WTC11 (cell line): ENCODE data around the gene ARHGAP26. TPM values are rescaled to one million over a fixed set of nuclear protein-coding genes. Genes with fewer than 3 reads are reported as not detected.

Experiments used
- ATAC-seq: fragments of 200-7000 bp; cut with Tn5 transposase; 2 replicates; pipeline ENCODE4 v1.10.0; 2021; ENCODE audit warnings: mild to moderate bottlenecking, moderate library complexity
- CTCF ChIA-PET: fragments of 300-600 bp; sonication (Branson Sonifier 250); formaldehyde crosslinking; loops from one replicate; lab custom pipeline; 2021; ENCODE audit warnings: antibody characterized with exemption; lab: Charles Lee
- POLR2A ChIA-PET: fragments of 350-600 bp; sonication (Branson Sonifier 250); formaldehyde crosslinking; loops from one replicate; lab custom pipeline; 2021; ENCODE audit warnings: antibody characterized with exemption; lab: Charles Lee
- DNase-seq: peaks from one replicate; pipeline ENCODE4 v3.0.0; 2021; ENCODE audit warnings: low spot score
- H3K27ac Mint-ChIP-seq: 2 replicates; pipeline ENCODE4 v1.8.0; 2021; ENCODE audit warnings: mixed read lengths
- H3K27me3 Mint-ChIP-seq: 2 replicates; pipeline ENCODE4 v1.8.0; 2021; ENCODE audit warnings: low read depth, mild to moderate bottlenecking, moderate library complexity, mixed read lengths
- H3K36me3 Mint-ChIP-seq: 2 replicates; pipeline ENCODE4 v1.8.0; 2021; ENCODE audit warnings: mixed read lengths
- H3K4me1 Mint-ChIP-seq: 2 replicates; pipeline ENCODE4 v1.8.0; 2022; ENCODE audit warnings: mixed read lengths
- H3K4me3 Mint-ChIP-seq: 2 replicates; pipeline ENCODE4 v1.8.0; 2021; ENCODE audit warnings: mild to moderate bottlenecking, moderate library complexity, mixed read lengths
- H3K9me3 Mint-ChIP-seq: 2 replicates; pipeline ENCODE4 v1.8.0; 2021; ENCODE audit warnings: mixed read lengths
- CBFB ChIP-seq: sonication (generic); formaldehyde crosslinking; IDR thresholded peaks from 2 replicates; pipeline ENCODE4 v1.8.1; 2022; ENCODE audit warnings: mild to moderate bottlenecking, low read depth, missing genetic modification reagents
- CDX4 ChIP-seq: fragments of 250-450 bp; sonication (Bioruptor Pico); IDR thresholded peaks from 2 replicates; pipeline ENCODE4 v1.9.0; 2021; ENCODE audit warnings: moderate library complexity, mild to moderate bottlenecking, inconsistent platforms, borderline replicate concordance
- CREB1 ChIP-seq: sonication (generic); formaldehyde crosslinking; IDR thresholded peaks from 2 replicates; pipeline ENCODE4 v1.8.0; 2023; ENCODE audit warnings: mild to moderate bottlenecking, missing genetic modification reagents
- E2F1 ChIP-seq: sonication (generic); formaldehyde crosslinking; IDR thresholded peaks from 2 replicates; pipeline ENCODE4 v1.8.0; 2022; ENCODE audit warnings: mild to moderate bottlenecking, missing genetic modification reagents
- FOXK1 ChIP-seq: sonication (generic); formaldehyde crosslinking; IDR thresholded peaks from 2 replicates; pipeline ENCODE4 v1.8.0; 2022; ENCODE audit warnings: mild to moderate bottlenecking, moderate library complexity, missing genetic modification reagents
- FOXP1 ChIP-seq: sonication (generic); formaldehyde crosslinking; IDR thresholded peaks from 2 replicates; pipeline ENCODE4 v1.8.0; 2022; ENCODE audit warnings: missing genetic modification reagents, mild to moderate bottlenecking, moderate library complexity, borderline replicate concordance
- FOXP4 ChIP-seq: sonication (generic); formaldehyde crosslinking; IDR thresholded peaks from 2 replicates; pipeline ENCODE4 v1.8.0; 2022; ENCODE audit warnings: mild to moderate bottlenecking, missing genetic modification reagents
- GRHL2 ChIP-seq: fragments of 250-450 bp; sonication (Bioruptor Pico); IDR thresholded peaks from 2 replicates; pipeline ENCODE4 v1.8.0; 2022; ENCODE audit warnings: mild to moderate bottlenecking, moderate library complexity; ENCODE audit not compliant: insufficient replicate concordance, severe bottlenecking
- GTF2I ChIP-seq: fragments of 250-450 bp; sonication (Bioruptor Pico); conservative IDR thresholded peaks from 2 replicates; pipeline ENCODE4 v1.4.0; 2021; ENCODE audit warnings: mild to moderate bottlenecking
- HMGA2 ChIP-seq: fragments of 250-450 bp; sonication (Bioruptor Pico); IDR thresholded peaks from 2 replicates; pipeline ENCODE4 v1.4.0; 2021; ENCODE audit warnings: mild to moderate bottlenecking, moderate library complexity
- IRF2 ChIP-seq: sonication (generic); formaldehyde crosslinking; IDR thresholded peaks from 2 replicates; pipeline ENCODE4 v1.8.0; 2022; ENCODE audit warnings: low read depth, missing genetic modification reagents, borderline replicate concordance
- MLX ChIP-seq: sonication (generic); formaldehyde crosslinking; IDR thresholded peaks from 2 replicates; pipeline ENCODE4 v1.8.1; 2023; ENCODE audit warnings: mild to moderate bottlenecking, missing genetic modification reagents, moderate library complexity
- NFATC4 ChIP-seq: fragments of 250-450 bp; sonication (Bioruptor Pico); IDR thresholded peaks from 2 replicates; pipeline ENCODE4 v1.9.0; 2021; ENCODE audit warnings: mild to moderate bottlenecking
- PRDM15 ChIP-seq: sonication (generic); formaldehyde crosslinking; IDR thresholded peaks from 2 replicates; pipeline ENCODE4 v1.8.0; 2022; ENCODE audit warnings: missing genetic modification reagents
- TP53 ChIP-seq: sonication (generic); formaldehyde crosslinking; IDR thresholded peaks from 2 replicates; pipeline ENCODE4 v1.8.1; 2023; ENCODE audit warnings: mild to moderate bottlenecking, missing genetic modification reagents
- ZNF121 ChIP-seq: sonication (generic); formaldehyde crosslinking; IDR thresholded peaks from 2 replicates; pipeline ENCODE4 v1.8.0; 2023; ENCODE audit warnings: missing genetic modification reagents
- ZNF138 ChIP-seq: sonication (generic); formaldehyde crosslinking; conservative IDR thresholded peaks from 2 replicates; pipeline ENCODE4 v1.8.1; 2022; ENCODE audit warnings: mild to moderate bottlenecking, moderate library complexity, missing genetic modification reagents
- ZNF232 ChIP-seq: sonication (generic); formaldehyde crosslinking; IDR thresholded peaks from 2 replicates; pipeline ENCODE4 v1.8.0; 2022; ENCODE audit warnings: mild to moderate bottlenecking, missing genetic modification reagents
- ZNF396 ChIP-seq: fragments of 250-450 bp; sonication (Bioruptor Pico); IDR thresholded peaks from 2 replicates; pipeline ENCODE4 v1.8.0; 2021; ENCODE audit warnings: mild to moderate bottlenecking, moderate library complexity, borderline replicate concordance
- ZNF512 ChIP-seq: sonication (generic); formaldehyde crosslinking; IDR thresholded peaks from 2 replicates; pipeline ENCODE4 v1.8.1; 2022; ENCODE audit warnings: missing genetic modification reagents, borderline replicate concordance
- total RNA-seq: library from RNA; stranded (reverse); gene quantifications from 3 replicates; pipeline ENCODE4 v1.2.3, GENCODE V29; 2021

The ARHGAP26 gene
- total RNA-seq, 1 experiment from 2014 or later = 22.3 TPM

GRCh38 chr5:143215690-143216089 lies 445.5 kb downstream of the ARHGAP26 start:
- H3K4me3 Mint-ChIP-seq = no peak overlapping the region
- DNase-seq = no peak
- peaks cover 30% of the 10 kb centered on the region for H3K4me1 Mint-ChIP-seq
- H3K36me3 Mint-ChIP-seq = no peaks in the 10 kb centered on the region; the same call in 1 of the 2 replicates
- ChIA-PET CTCF (no interaction called here), POLR2A (no interaction called here)
- no peaks in the 10 kb centered on the region for H3K27me3 Mint-ChIP-seq
- no peak overlapping the region for H3K27ac Mint-ChIP-seq
- no peak for TF ChIP-seq CREB1 (CRISPR knock-in tag)
- no peak for TF ChIP-seq E2F1 (CRISPR knock-in tag)
- no peak for TF ChIP-seq GTF2I (CRISPR knock-in tag)
- no peak for TF ChIP-seq FOXP1
- no peak for TF ChIP-seq ZNF138 (CRISPR knock-in tag)
- TF ChIP-seq MLX (CRISPR knock-in tag) = no peak
- no peak for TF ChIP-seq IRF2 (CRISPR knock-in tag)
- TF ChIP-seq CBFB (CRISPR knock-in tag) = no peak
- no peak for TF ChIP-seq CDX4 (CRISPR knock-in tag)
- no peak for TF ChIP-seq FOXK1 (CRISPR knock-in tag)
- no peak for TF ChIP-seq ZNF232 (CRISPR knock-in tag)
- TF ChIP-seq ZNF396 (CRISPR knock-in tag) = no peak
- no peak for TF ChIP-seq GRHL2 (CRISPR knock-in tag)
- TF ChIP-seq PRDM15 (CRISPR knock-in tag) = no peak
- no peak for TF ChIP-seq FOXP4 (CRISPR knock-in tag)
- no peak for TF ChIP-seq ZNF512 (CRISPR knock-in tag)
- no peak for TF ChIP-seq TP53 (CRISPR knock-in tag)
- no peak for TF ChIP-seq NFATC4
- no peak for TF ChIP-seq HMGA2 (CRISPR knock-in tag)
- TF ChIP-seq ZNF121 (CRISPR knock-in tag) = no peak
- TF ChIP-seq, all 79 proteins: peak for 0
- ATAC-seq = no peak
- H3K9me3 Mint-ChIP-seq = no peaks in the 10 kb centered on the region
